Measurements from ENCODE around the gene DNAH8.

Gene DNAH8

GRCh38 chr6:39054577-39055142 is 339.5 kb downstream of the DNAH8 start:
- Histone ChIP-seq H3K36me3 (ENCODE audit: control insufficient read depth, insufficient read depth, low read length) (no peaks in the 10 kb centered on the region), H3K27ac (ENCODE audit: insufficient read depth, low read depth, low read length, poor library complexity, severe bottlenecking) (no peak overlapping the region), H3K9me3 (ENCODE audit: control insufficient read depth, low read length) (no peaks in the 10 kb centered on the region), H3K27me3 (ENCODE audit: control insufficient read depth, insufficient read depth, low read length, poor library complexity, severe bottlenecking) (peaks cover 16% of the 10 kb centered on the region), H3K4me1 (ENCODE audit: control insufficient read depth, insufficient read depth, low read length) (no peaks in the 10 kb centered on the region), H3K4me3 (ENCODE audit: insufficient read depth, low read depth, low read length) (no peak overlapping the region)
- 79 to 80% methylated on average over 9 of the region's 9 CpGs for WGBS, 2 experiments

GRCh38 chr6:39055661-39056060 is 340.6 kb downstream of the DNAH8 start:
- Histone ChIP-seq H3K27me3 (ENCODE audit: control insufficient read depth, insufficient read depth, low read length, poor library complexity, severe bottlenecking) (peaks cover 6% of the 10 kb centered on the region), H3K27ac (ENCODE audit: insufficient read depth, low read depth, low read length, poor library complexity, severe bottlenecking) (no peak overlapping the region), H3K4me1 (ENCODE audit: control insufficient read depth, insufficient read depth, low read length) (no peaks in the 10 kb centered on the region), H3K9me3 (ENCODE audit: control insufficient read depth, low read length) (no peaks in the 10 kb centered on the region), H3K4me3 (ENCODE audit: insufficient read depth, low read depth, low read length) (no peak overlapping the region), H3K36me3 (ENCODE audit: control insufficient read depth, insufficient read depth, low read length) (no peaks in the 10 kb centered on the region)
- WGBS, 2 experiments, result 91% methylated on average over 7 of the region's 7 CpGs

GRCh38 chr6:39056191-39056590 is 341.1 kb downstream of the DNAH8 start:
- Histone ChIP-seq H3K4me1 (ENCODE audit: control insufficient read depth, insufficient read depth, low read length) (no peaks in the 10 kb centered on the region), H3K9me3 (ENCODE audit: control insufficient read depth, low read length) (no peaks in the 10 kb centered on the region), H3K4me3 (ENCODE audit: insufficient read depth, low read depth, low read length) (no peak overlapping the region), H3K27me3 (ENCODE audit: control insufficient read depth, insufficient read depth, low read length, poor library complexity, severe bottlenecking) (peaks cover 2% of the 10 kb centered on the region), H3K27ac (ENCODE audit: insufficient read depth, low read depth, low read length, poor library complexity, severe bottlenecking) (no peak overlapping the region), H3K36me3 (ENCODE audit: control insufficient read depth, insufficient read depth, low read length) (no peaks in the 10 kb centered on the region)
- WGBS, 2 experiments, result 91 to 93% methylated on average over 5 of the region's 5 CpGs

GRCh38 chr6:39056681-39057080 is 341.6 kb downstream of the DNAH8 start:
- Histone ChIP-seq H3K4me3 (ENCODE audit: insufficient read depth, low read depth, low read length) (no peak overlapping the region), H3K4me1 (ENCODE audit: control insufficient read depth, insufficient read depth, low read length) (no peaks in the 10 kb centered on the region), H3K27me3 (ENCODE audit: control insufficient read depth, insufficient read depth, low read length, poor library complexity, severe bottlenecking) (no peaks in the 10 kb centered on the region), H3K36me3 (ENCODE audit: control insufficient read depth, insufficient read depth, low read length) (no peaks in the 10 kb centered on the region), H3K9me3 (ENCODE audit: control insufficient read depth, low read length) (no peaks in the 10 kb centered on the region), H3K27ac (ENCODE audit: insufficient read depth, low read depth, low read length, poor library complexity, severe bottlenecking) (no peak overlapping the region)
- WGBS, 2 experiments, result 93 to 95% methylated on average over 8 to 9 of the region's 9 CpGs

- Histone ChIP-seq H3K27me3 (ENCODE audit: control insufficient read depth, insufficient read depth, low read length, poor library complexity, severe bottlenecking) (no peaks in the 10 kb centered on the region), H3K9me3 (ENCODE audit: control insufficient read depth, low read length) (no peaks in the 10 kb centered on the region), H3K27ac (ENCODE audit: insufficient read depth, low read depth, low read length, poor library complexity, severe bottlenecking) (no peak overlapping the region), H3K36me3 (ENCODE audit: control insufficient read depth, insufficient read depth, low read length) (no peaks in the 10 kb centered on the region), H3K4me1 (ENCODE audit: control insufficient read depth, insufficient read depth, low read length) (no peaks in the 10 kb centered on the region), H3K4me3 (ENCODE audit: insufficient read depth, low read depth, low read length) (no peak overlapping the region)
- 84 to 85% methylated on average over 17 of the region's 17 CpGs for WGBS, 2 experiments
Measured at GRCh38 chr6:39057251-39058155, 342.4 kb downstream of the DNAH8 start.

GRCh38 chr6:39058471-39059147 is 343.5 kb downstream of the DNAH8 start:
- Histone ChIP-seq H3K9me3 (ENCODE audit: control insufficient read depth, low read length) (no peaks in the 10 kb centered on the region), H3K27ac (ENCODE audit: insufficient read depth, low read depth, low read length, poor library complexity, severe bottlenecking) (no peak overlapping the region), H3K4me3 (ENCODE audit: insufficient read depth, low read depth, low read length) (no peak overlapping the region), H3K4me1 (ENCODE audit: control insufficient read depth, insufficient read depth, low read length) (no peaks in the 10 kb centered on the region), H3K27me3 (ENCODE audit: control insufficient read depth, insufficient read depth, low read length, poor library complexity, severe bottlenecking) (no peaks in the 10 kb centered on the region), H3K36me3 (ENCODE audit: control insufficient read depth, insufficient read depth, low read length) (no peaks in the 10 kb centered on the region)
- WGBS, 2 experiments, result 80 to 84% methylated on average over 6 of the region's 6 CpGs

- Histone ChIP-seq H3K27me3 (ENCODE audit: control insufficient read depth, insufficient read depth, low read length, poor library complexity, severe bottlenecking) (no peaks in the 10 kb centered on the region), H3K36me3 (ENCODE audit: control insufficient read depth, insufficient read depth, low read length) (no peaks in the 10 kb centered on the region), H3K9me3 (ENCODE audit: control insufficient read depth, low read length) (no peaks in the 10 kb centered on the region), H3K4me3 (ENCODE audit: insufficient read depth, low read depth, low read length) (no peak overlapping the region), H3K4me1 (ENCODE audit: control insufficient read depth, insufficient read depth, low read length) (no peaks in the 10 kb centered on the region), H3K27ac (ENCODE audit: insufficient read depth, low read depth, low read length, poor library complexity, severe bottlenecking) (no peak overlapping the region)
- 87 to 88% methylated on average over 14 of the region's 14 CpGs for WGBS, 2 experiments
Measured at GRCh38 chr6:39059496-39060310, 344.6 kb downstream of the DNAH8 start.

GRCh38 chr6:39060467-39061160 is 345.5 kb downstream of the DNAH8 start:
- no peaks in the 10 kb centered on the region for H3K27me3 ChIP-seq (ENCODE audit: control insufficient read depth, insufficient read depth, low read length, poor library complexity, severe bottlenecking)
- no peak overlapping the region for H3K27ac ChIP-seq (ENCODE audit: insufficient read depth, low read depth, low read length, poor library complexity, severe bottlenecking)
- H3K9me3 ChIP-seq (ENCODE audit: control insufficient read depth, low read length), result no peaks in the 10 kb centered on the region
- no peaks in the 10 kb centered on the region for H3K36me3 ChIP-seq (ENCODE audit: control insufficient read depth, insufficient read depth, low read length)
- H3K4me1 ChIP-seq (ENCODE audit: control insufficient read depth, insufficient read depth, low read length), result no peaks in the 10 kb centered on the region
- no peak overlapping the region for H3K4me3 ChIP-seq (ENCODE audit: insufficient read depth, low read depth, low read length)
- 93 to 96% methylated on average over 7 of the region's 7 CpGs for WGBS, 2 experiments

- 90 to 91% methylated on average over 6 of the region's 6 CpGs for WGBS, 2 experiments
- no peaks in the 10 kb centered on the region for H3K36me3 ChIP-seq (ENCODE audit: control insufficient read depth, insufficient read depth, low read length)
- no peak overlapping the region for H3K27ac ChIP-seq (ENCODE audit: insufficient read depth, low read depth, low read length, poor library complexity, severe bottlenecking)
- no peaks in the 10 kb centered on the region for H3K4me1 ChIP-seq (ENCODE audit: control insufficient read depth, insufficient read depth, low read length)
- no peaks in the 10 kb centered on the region for H3K9me3 ChIP-seq (ENCODE audit: control insufficient read depth, low read length)
- no peaks in the 10 kb centered on the region for H3K27me3 ChIP-seq (ENCODE audit: control insufficient read depth, insufficient read depth, low read length, poor library complexity, severe bottlenecking)
- H3K4me3 ChIP-seq (ENCODE audit: insufficient read depth, low read depth, low read length), result no peak overlapping the region
Measured at GRCh38 chr6:39061182-39061581, 346.1 kb downstream of the DNAH8 start.

Measured in ectodermal cell (in vitro differentiated cells).